Liver (tissue), 3 donors: ENCODE measurements around the gene DNAJB6.

Experiments used
- ATF3 ChIP-seq: IDR thresholded peaks from 2 replicates; pipeline ENCODE4 v1.6.1; 2016; ENCODE audit warnings: antibody characterized with exemption
- CTCF ChIP-seq: fragments of 150-350 bp; IDR thresholded peaks from 2 replicates; pipeline ENCODE4 v1.5.1; 2017; ENCODE audit warnings: improper control_type of control experiment, low read depth, low read length; ENCODE audit not compliant: missing input control
- EGR1 ChIP-seq, 2 donors: IDR thresholded peaks; 2 replicates each; pipeline ENCODE4 v1.6.1; 2016 to 2018; ENCODE audit warnings: antibody characterized with exemption in 2 of 2, low read depth in 2 of 2
- GABPA ChIP-seq, 2 donors: IDR thresholded peaks in 1 of 2; conservative IDR thresholded peaks in 1 of 2; 2 replicates each; pipeline ENCODE4 v1.6.1; 2016; ENCODE audit warnings: antibody characterized with exemption in 2 of 2, mild to moderate bottlenecking in 1 of 2, moderate library complexity in 1 of 2
- RAD21 ChIP-seq, 2 donors: IDR thresholded peaks; 2 replicates each; pipeline ENCODE4 v1.6.1; 2016; ENCODE audit warnings: antibody characterized with exemption in 2 of 2, mild to moderate bottlenecking in 2 of 2
- REST ChIP-seq: IDR thresholded peaks from 2 replicates; pipeline ENCODE4 v1.6.1; 2016; ENCODE audit warnings: antibody characterized with exemption, mild to moderate bottlenecking
- TAF1 ChIP-seq: conservative IDR thresholded peaks from 2 replicates; pipeline ENCODE4 v1.6.1; 2016; ENCODE audit warnings: antibody characterized with exemption, mild to moderate bottlenecking
- YY1 ChIP-seq: IDR thresholded peaks from 2 replicates; pipeline ENCODE4 v1.6.1; 2016; ENCODE audit warnings: antibody characterized with exemption, mild to moderate bottlenecking
- ZBTB33 ChIP-seq: IDR thresholded peaks from 2 replicates; pipeline ENCODE4 v1.6.1; 2016; ENCODE audit warnings: antibody characterized with exemption
- donor health status: healthy.
- donor health status: healthy.

GRCh38 chr7:157375410-157375809 lies 38.6 kb downstream of the DNAJB6 start:
- TF ChIP-seq CTCF (no peak), EGR1 (IDR thresholded peaks at IDR 0.05; ENCODE audit: low read depth in 2 of 2) (no peak), RAD21 (IDR thresholded peaks at IDR 0.05) (no peak), REST (no peak), ATF3 (no peak), TAF1 (no peak), GABPA (IDR thresholded peaks at IDR 0.05 in 1 of 2, conservative IDR thresholded peaks at IDR 0.05 in 1 of 2) (no peak), YY1 (no peak), ZBTB33 (no peak)
